CD1c-positive myeloid dendritic cell (primary cell): ENCODE measurements around the gene HIVEP3.

Experiments
- DNase-seq: peaks from one replicate; pipeline ENCODE4 v3.0.0-alpha.2; 2016; ENCODE audit errors: extremely low spot score

Gene HIVEP3

GRCh38 chr1:41468122-41468762 is 450.5 kb downstream of the HIVEP3 start:
- no peak for DNase-seq

GRCh38 chr1:41467673-41468072 is 451.0 kb downstream of the HIVEP3 start:
- no peak for DNase-seq

- no peak for DNase-seq
Observed at GRCh38 chr1:41466146-41466545, 452.6 kb downstream of the HIVEP3 start.

GRCh38 chr1:41465741-41466140 is 453.0 kb downstream of the HIVEP3 start:
- no peak for DNase-seq

- DNase-seq: no peak
Observed at GRCh38 chr1:41464885-41465284, 453.8 kb downstream of the HIVEP3 start.

- no peak for DNase-seq
Observed at GRCh38 chr1:41463516-41463915, 455.2 kb downstream of the HIVEP3 start.

GRCh38 chr1:41462680-41463004 is 456.1 kb downstream of the HIVEP3 start:
- DNase-seq: no peak

- DNase-seq: no peak
Observed at GRCh38 chr1:41461790-41462679, 456.7 kb downstream of the HIVEP3 start.

GRCh38 chr1:41456847-41457540 is 461.7 kb downstream of the HIVEP3 start:
- DNase-seq: no peak
